ENCODE measurements around the gene ASIC2. TPM values are rescaled to one million over a fixed set of nuclear protein-coding genes. Genes with fewer than 3 reads are reported as not detected.

Gene ASIC2
- total RNA-seq, 2 experiments from 2014 or later: not detected

GRCh38 chr17:33023790-33024189 is 269.3 kb downstream of the ASIC2 start:
- DNase-seq (no peak), ATAC-seq (no peak)
- CTCF ChIA-PET: no interaction called here
- no peaks in the 10 kb centered on the region for H3K36me3 Mint-ChIP-seq (ENCODE audit: low read depth)
- peaks cover 6% of the 10 kb centered on the region for H3K27me3 Mint-ChIP-seq
- intact Hi-C loops (cut with micrococcal nuclease): no loop called here
- POLR2A ChIA-PET: interaction anchor here (0.6 kb wide), 1 partner anchor 296 kb away, joined by 3 read pairs; no protein-coding TSS in a partner anchor
- H3K9me3 Mint-ChIP-seq: no peaks in the 10 kb centered on the region
- no peak overlapping the region for H3K27ac Mint-ChIP-seq
- TF ChIP-seq CTCF (IDR thresholded peaks at IDR 0.05): no peak
- H3K4me3 Mint-ChIP-seq: no peak overlapping the region
- no peaks in the 10 kb centered on the region for H3K4me1 Mint-ChIP-seq (ENCODE audit: low read depth)

GRCh38 chr17:33021731-33022408 is 271.2 kb downstream of the ASIC2 start:
- H3K9me3 Mint-ChIP-seq: no peaks in the 10 kb centered on the region
- no peak for DNase-seq
- ChIA-PET POLR2A (no interaction called here), CTCF (no interaction called here)
- peaks cover 7% of the 10 kb centered on the region for H3K27me3 Mint-ChIP-seq
- no peaks in the 10 kb centered on the region for H3K4me1 Mint-ChIP-seq (ENCODE audit: low read depth)
- no peaks in the 10 kb centered on the region for H3K36me3 Mint-ChIP-seq (ENCODE audit: low read depth)
- H3K4me3 Mint-ChIP-seq: no peak overlapping the region
- intact Hi-C loops (cut with micrococcal nuclease): no loop called here
- no peak for TF ChIP-seq CTCF (IDR thresholded peaks at IDR 0.05)
- H3K27ac Mint-ChIP-seq: no peak overlapping the region
- ATAC-seq: no peak

GRCh38 chr17:33019161-33019890 is 273.8 kb downstream of the ASIC2 start:
- no peak overlapping the region for H3K4me3 Mint-ChIP-seq
- CTCF ChIA-PET: interaction anchor here (1.1 to 1.2 kb wide), 2 partner anchors 18 to 77 kb away, joined by 3 to 4 read pairs; no protein-coding TSS in a partner anchor
- H3K27me3 Mint-ChIP-seq: peaks cover 7% of the 10 kb centered on the region
- intact Hi-C loops (cut with micrococcal nuclease): no loop called here
- DNase-seq (no peak), ATAC-seq (no peak)
- H3K9me3 Mint-ChIP-seq: no peaks in the 10 kb centered on the region
- POLR2A ChIA-PET: interaction anchor here (0.7 to 1.1 kb wide), 2 partner anchors 53 to 62 kb away, joined by 3 read pairs; no protein-coding TSS in a partner anchor
- TF ChIP-seq CTCF (IDR thresholded peaks at IDR 0.05): no peak
- no peaks in the 10 kb centered on the region for H3K4me1 Mint-ChIP-seq (ENCODE audit: low read depth)
- no peaks in the 10 kb centered on the region for H3K36me3 Mint-ChIP-seq (ENCODE audit: low read depth)
- H3K27ac Mint-ChIP-seq: no peak overlapping the region

DNA sequence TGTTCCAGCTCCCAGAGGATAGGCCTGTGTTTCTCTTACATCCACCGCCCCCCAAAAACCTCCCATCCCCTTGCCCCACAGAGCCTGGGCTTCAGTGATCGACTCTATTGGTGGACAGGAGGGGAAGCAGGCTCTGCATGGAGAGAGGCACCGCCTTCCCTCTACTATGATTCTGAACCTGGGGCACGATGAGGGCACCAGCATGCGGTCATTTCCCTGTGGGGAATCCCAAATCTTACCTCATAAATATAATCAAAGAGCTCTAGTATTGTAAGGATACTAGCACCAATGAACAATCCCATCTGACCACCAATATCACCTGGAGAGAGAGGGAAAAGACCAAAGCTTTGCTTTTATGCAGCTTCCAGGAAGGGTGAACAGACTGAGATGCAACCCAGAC is 275.7 kb downstream of the ASIC2 start:
- no peak overlapping the region for H3K27ac Mint-ChIP-seq
- intact Hi-C loops (cut with micrococcal nuclease): no loop called here
- CTCF ChIA-PET: interaction anchor here (1.0 to 1.6 kb wide), 2 partner anchors 19 to 76 kb away, joined by 3 to 6 read pairs; no protein-coding TSS in a partner anchor
- no peak overlapping the region for H3K4me3 Mint-ChIP-seq
- no peaks in the 10 kb centered on the region for H3K4me1 Mint-ChIP-seq (ENCODE audit: low read depth)
- ATAC-seq (no peak), DNase-seq (no peak)
- H3K27me3 Mint-ChIP-seq: peaks cover 7% of the 10 kb centered on the region
- H3K9me3 Mint-ChIP-seq: no peaks in the 10 kb centered on the region
- POLR2A ChIA-PET: no interaction called here
- TF ChIP-seq CTCF (IDR thresholded peaks at IDR 0.05): no peak
- H3K36me3 Mint-ChIP-seq (ENCODE audit: low read depth): no peaks in the 10 kb centered on the region

- H3K27ac Mint-ChIP-seq: no peak overlapping the region
- DNase-seq (no peak), ATAC-seq (no peak)
- peaks cover 7% of the 10 kb centered on the region for H3K27me3 Mint-ChIP-seq
- no peaks in the 10 kb centered on the region for H3K9me3 Mint-ChIP-seq
- H3K4me3 Mint-ChIP-seq: no peak overlapping the region
- ChIA-PET POLR2A (no interaction called here), CTCF (interaction anchor here (1.6 kb wide), 1 partner anchor 19 kb away, joined by 6 read pairs; no protein-coding TSS in a partner anchor)
- intact Hi-C loops (cut with micrococcal nuclease): no loop called here
- H3K36me3 Mint-ChIP-seq (ENCODE audit: low read depth): no peaks in the 10 kb centered on the region
- no peaks in the 10 kb centered on the region for H3K4me1 Mint-ChIP-seq (ENCODE audit: low read depth)
- no peak for TF ChIP-seq CTCF (IDR thresholded peaks at IDR 0.05)
These were observed 276.2 kb downstream of the ASIC2 start for GRCh38 chr17:33016920-33017319.

Data from activated CD8-positive, alpha-beta T cell treated with anti-CD3 and anti-CD28 coated beads for 36 hours (primary cell).